Type B pancreatic cell (in vitro differentiated cells): ENCODE data around the gene PIEZO2. TPM values are rescaled to one million over a fixed set of nuclear protein-coding genes. Genes with fewer than 3 reads are reported as not detected.

Experiments
- DNase-seq: peaks from one replicate; pipeline ENCODE4 v3.0.0; 2021; ENCODE audit warnings: mixed read lengths; ENCODE audit not compliant: unreplicated experiment; ENCODE audit errors: extremely low spot score
- H3K27ac Mint-ChIP-seq: 2 replicates; pipeline ENCODE4 v1.8.0; 2021; ENCODE audit warnings: mild to moderate bottlenecking, mixed read lengths
- H3K27me3 Mint-ChIP-seq: 2 replicates; pipeline ENCODE4 v1.8.0; 2021; ENCODE audit warnings: mixed read lengths
- H3K36me3 Mint-ChIP-seq: 2 replicates; pipeline ENCODE4 v1.8.0; 2021; ENCODE audit warnings: mixed read lengths
- H3K4me1 Mint-ChIP-seq: one replicate; pipeline ENCODE4 v1.8.0; 2021; ENCODE audit warnings: mixed read lengths; ENCODE audit not compliant: unreplicated experiment
- H3K4me3 Mint-ChIP-seq: 2 replicates; pipeline ENCODE4 v1.8.0; 2021; ENCODE audit warnings: mild to moderate bottlenecking, mixed read lengths
- H3K9me3 Mint-ChIP-seq: 2 replicates; pipeline ENCODE4 v1.8.0; 2021; ENCODE audit warnings: mixed read lengths
- CTCF ChIP-seq: fragments of 200-600 bp; sonication (generic); conservative IDR thresholded peaks from 2 replicates; pipeline ENCODE4 v1.5.0; 2021; ENCODE audit warnings: antibody characterized with exemption, mild to moderate bottlenecking
- total RNA-seq: library from RNA; stranded (reverse); gene quantifications from 2 replicates; pipeline ENCODE4 v1.2.1, GENCODE V29; 2021; ENCODE audit warnings: low replicate concordance

Gene PIEZO2
- total RNA-seq, 1 donor from 2014 or later: 38.8 TPM

GRCh38 chr18:11106894-11107293, 42.5 kb downstream of the PIEZO2 start:
- DNase-seq: no peak
- peaks cover 6% of the 10 kb centered on the region for H3K36me3 Mint-ChIP-seq
- no peaks in the 10 kb centered on the region for H3K4me1 Mint-ChIP-seq
- H3K9me3 Mint-ChIP-seq: no peaks in the 10 kb centered on the region
- H3K27me3 Mint-ChIP-seq: no peaks in the 10 kb centered on the region
- no peak overlapping the region for H3K4me3 Mint-ChIP-seq
- H3K27ac Mint-ChIP-seq: no peak overlapping the region
- no peak for TF ChIP-seq CTCF

GRCh38 chr18:11105463-11105862, 43.9 kb downstream of the PIEZO2 start:
- no peak for DNase-seq
- no peaks in the 10 kb centered on the region for H3K9me3 Mint-ChIP-seq
- H3K27ac Mint-ChIP-seq: no peak overlapping the region
- H3K36me3 Mint-ChIP-seq: peaks cover 3% of the 10 kb centered on the region
- no peaks in the 10 kb centered on the region for H3K27me3 Mint-ChIP-seq
- H3K4me1 Mint-ChIP-seq: no peaks in the 10 kb centered on the region
- H3K4me3 Mint-ChIP-seq: no peak overlapping the region
- TF ChIP-seq CTCF: no peak

- Mint-ChIP-seq H3K9me3 (no peaks in the 10 kb centered on the region), H3K27ac (no peak overlapping the region), H3K27me3 (no peaks in the 10 kb centered on the region), H3K4me3 (no peak overlapping the region), H3K4me1 (no peaks in the 10 kb centered on the region), H3K36me3 (peaks cover 3% of the 10 kb centered on the region)
- DNase-seq: no peak
- no peak for TF ChIP-seq CTCF
Observed at GRCh38 chr18:11104307-11104706, 45.1 kb downstream of the PIEZO2 start.

GRCh38 chr18:11096839-11097750, 52.3 kb downstream of the PIEZO2 start:
- DNase-seq: no peak
- Mint-ChIP-seq H3K27me3 (no peaks in the 10 kb centered on the region), H3K27ac (no peak overlapping the region), H3K4me1 (peaks cover 6% of the 10 kb centered on the region), H3K9me3 (no peaks in the 10 kb centered on the region), H3K4me3 (no peak overlapping the region), H3K36me3 (no peaks in the 10 kb centered on the region)
- TF ChIP-seq CTCF: no peak

GRCh38 chr18:11096411-11096810, 53.0 kb downstream of the PIEZO2 start:
- peaks cover 3% of the 10 kb centered on the region for H3K27me3 Mint-ChIP-seq
- H3K36me3 Mint-ChIP-seq: peaks cover 3% of the 10 kb centered on the region
- no peak overlapping the region for H3K27ac Mint-ChIP-seq

More at GRCh38 chr18:11096411-11096810, 53.0 kb downstream of the PIEZO2 start:
- DNase-seq: no peak
- H3K9me3 Mint-ChIP-seq: no peaks in the 10 kb centered on the region
- no peak for TF ChIP-seq CTCF
- H3K4me3 Mint-ChIP-seq: no peak overlapping the region
- peaks cover 12% of the 10 kb centered on the region for H3K4me1 Mint-ChIP-seq
